C4-2B (cell line): ENCODE data around the gene THUMPD2.

ENCODE experiments used
- H3K27ac ChIP-seq: fragments of 450-650 bp; 2 replicates; pipeline ENCODE4 v1.5.1; 2017
- ZFX ChIP-seq: fragments of 450-650 bp; IDR thresholded peaks from 2 replicates; pipeline ENCODE4 v1.6.1; 2017
- TF ChIP-seq, protein P1 (sequence below): fragments of 450-650 bp; conservative IDR thresholded peaks from 2 replicates; pipeline ENCODE4 v1.5.1; 2017; ENCODE audit warnings: mild to moderate bottlenecking

The THUMPD2 gene

DNA sequence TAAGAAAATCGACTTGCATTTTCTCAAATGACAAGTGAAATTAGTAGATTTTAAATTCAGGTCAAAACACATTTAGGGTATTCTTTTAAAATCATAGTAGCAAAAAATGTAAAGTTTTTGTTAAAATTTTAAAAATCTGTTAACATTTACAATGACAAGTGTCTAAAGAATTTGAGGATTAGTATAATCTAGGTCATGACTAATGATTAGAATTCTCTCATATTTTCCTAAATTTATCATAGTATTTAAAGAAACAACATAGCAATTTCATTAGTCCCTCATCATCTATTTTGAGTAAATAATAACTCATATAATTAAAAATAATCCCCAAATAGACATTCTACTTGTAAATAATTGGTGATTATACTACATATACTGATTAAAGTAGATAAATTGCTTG lies 23.6 kb downstream of the THUMPD2 start:
- no peak overlapping the region for H3K27ac ChIP-seq
- TF ChIP-seq, protein P1, sequence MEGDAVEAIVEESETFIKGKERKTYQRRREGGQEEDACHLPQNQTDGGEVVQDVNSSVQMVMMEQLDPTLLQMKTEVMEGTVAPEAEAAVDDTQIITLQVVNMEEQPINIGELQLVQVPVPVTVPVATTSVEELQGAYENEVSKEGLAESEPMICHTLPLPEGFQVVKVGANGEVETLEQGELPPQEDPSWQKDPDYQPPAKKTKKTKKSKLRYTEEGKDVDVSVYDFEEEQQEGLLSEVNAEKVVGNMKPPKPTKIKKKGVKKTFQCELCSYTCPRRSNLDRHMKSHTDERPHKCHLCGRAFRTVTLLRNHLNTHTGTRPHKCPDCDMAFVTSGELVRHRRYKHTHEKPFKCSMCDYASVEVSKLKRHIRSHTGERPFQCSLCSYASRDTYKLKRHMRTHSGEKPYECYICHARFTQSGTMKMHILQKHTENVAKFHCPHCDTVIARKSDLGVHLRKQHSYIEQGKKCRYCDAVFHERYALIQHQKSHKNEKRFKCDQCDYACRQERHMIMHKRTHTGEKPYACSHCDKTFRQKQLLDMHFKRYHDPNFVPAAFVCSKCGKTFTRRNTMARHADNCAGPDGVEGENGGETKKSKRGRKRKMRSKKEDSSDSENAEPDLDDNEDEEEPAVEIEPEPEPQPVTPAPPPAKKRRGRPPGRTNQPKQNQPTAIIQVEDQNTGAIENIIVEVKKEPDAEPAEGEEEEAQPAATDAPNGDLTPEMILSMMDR, result no peak
- no peak for TF ChIP-seq ZFX

DNA sequence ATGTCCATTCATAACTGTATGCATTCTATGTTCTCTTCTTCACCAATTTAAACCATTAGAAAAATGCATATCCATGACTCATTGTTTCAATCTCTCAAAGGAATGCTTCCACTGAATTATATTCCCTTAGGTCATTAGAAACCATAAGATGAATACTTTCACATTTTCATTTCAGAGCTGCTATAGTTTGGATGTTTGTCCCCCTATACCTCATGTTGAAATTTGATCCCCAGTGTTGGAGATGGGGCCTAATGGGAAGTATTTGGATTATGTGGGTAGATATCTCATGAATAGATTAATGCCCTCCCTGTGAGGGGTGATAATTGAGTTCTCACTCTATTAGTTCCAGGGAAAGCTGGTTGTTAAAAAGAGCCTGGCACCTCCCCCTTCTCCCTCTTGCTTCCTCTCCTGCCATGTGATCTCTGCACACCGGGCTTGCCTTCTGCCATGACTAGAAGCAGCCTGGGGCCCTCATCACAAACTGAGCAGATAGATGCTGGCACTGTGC lies 35.7 kb downstream of the THUMPD2 start:
- H3K27ac ChIP-seq, result no peak overlapping the region
- TF ChIP-seq, protein P1, result no peak
- no peak for TF ChIP-seq ZFX

DNA sequence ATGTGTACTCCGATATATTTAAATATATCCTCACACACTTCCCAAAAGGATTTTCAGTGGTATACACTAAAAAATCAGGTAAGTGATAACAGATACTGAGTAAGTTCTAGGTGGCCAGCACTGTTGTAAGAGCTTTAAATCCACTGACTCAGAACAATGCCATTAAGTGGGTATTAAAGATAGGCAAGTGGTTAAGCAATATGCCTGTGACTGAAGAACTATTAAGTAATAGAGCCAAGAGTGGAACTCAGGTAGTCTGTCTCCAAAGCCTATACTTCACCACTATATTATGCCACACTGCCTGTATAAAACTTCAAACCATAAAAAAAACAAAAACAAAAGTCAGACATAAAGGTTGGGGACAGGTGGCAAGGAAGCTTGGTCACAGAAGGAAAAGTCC lies 37.2 kb downstream of the THUMPD2 start:
- no peak overlapping the region for H3K27ac ChIP-seq
- no peak for TF ChIP-seq ZFX
- TF ChIP-seq, protein P1, result no peak

DNA sequence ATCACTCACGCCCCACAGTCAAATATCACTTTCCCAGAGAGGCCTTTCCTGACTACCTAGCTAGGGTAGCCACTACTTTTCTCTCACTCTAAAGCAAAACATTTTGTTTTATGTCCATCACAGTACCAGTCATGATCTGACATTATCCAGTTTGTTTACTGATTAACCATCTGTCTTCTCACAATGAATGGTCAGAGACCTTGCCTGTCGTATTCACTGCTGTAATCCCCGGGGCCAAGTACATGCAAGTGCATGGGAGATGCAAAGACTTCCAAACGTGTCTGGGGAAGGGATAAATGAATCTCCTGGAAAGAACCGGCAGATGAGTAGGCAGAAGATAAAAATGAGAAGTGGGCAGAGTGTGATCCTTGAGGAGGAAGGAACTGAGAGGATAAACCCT lies 39.7 kb downstream of the THUMPD2 start:
- no peak overlapping the region for H3K27ac ChIP-seq
- no peak for TF ChIP-seq ZFX
- TF ChIP-seq, protein P1, result no peak

DNA sequence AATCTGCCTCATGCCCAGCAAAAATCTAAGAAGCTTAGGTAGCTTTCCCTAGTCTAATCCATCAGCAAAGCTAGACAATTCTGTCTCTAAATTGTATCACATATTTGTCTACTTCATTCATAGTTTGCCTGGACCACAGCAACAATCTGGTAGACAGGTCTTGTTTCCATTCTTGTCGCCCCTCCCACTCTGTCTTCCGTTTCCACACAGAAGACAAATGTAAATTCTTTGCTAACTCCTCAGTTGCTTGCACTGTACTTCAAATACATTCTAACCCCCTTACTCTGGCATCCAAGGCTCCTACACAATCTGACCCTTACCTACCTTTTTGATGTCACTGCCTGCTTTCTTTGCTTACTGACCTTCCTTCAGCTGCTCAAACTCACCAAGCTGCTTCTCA lies 40.1 kb downstream of the THUMPD2 start:
- TF ChIP-seq, protein P1, result no peak
- TF ChIP-seq ZFX, result no peak
- no peak overlapping the region for H3K27ac ChIP-seq

DNA sequence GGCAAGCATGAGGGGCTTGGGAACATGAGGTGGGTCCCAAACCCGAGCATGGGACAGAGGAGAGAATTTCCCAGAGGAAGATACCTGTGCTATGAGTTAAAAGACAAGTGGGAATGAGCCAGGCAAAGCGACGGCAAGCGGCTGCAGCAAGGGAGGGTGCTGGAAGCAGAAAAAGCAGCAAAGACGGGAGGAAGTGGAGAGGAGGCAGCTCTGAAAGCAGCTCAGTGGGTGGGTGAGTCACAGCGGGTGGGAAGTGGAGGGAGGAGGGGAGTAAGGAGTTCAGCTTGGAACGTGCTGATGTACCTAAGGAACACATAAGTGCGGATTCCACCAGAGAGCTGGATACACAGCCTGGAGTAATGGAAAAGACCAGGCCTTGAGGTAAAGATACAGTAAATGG lies 41.4 kb downstream of the THUMPD2 start:
- H3K27ac ChIP-seq, result no peak overlapping the region
- TF ChIP-seq ZFX, result no peak
- TF ChIP-seq, protein P1, result no peak

DNA sequence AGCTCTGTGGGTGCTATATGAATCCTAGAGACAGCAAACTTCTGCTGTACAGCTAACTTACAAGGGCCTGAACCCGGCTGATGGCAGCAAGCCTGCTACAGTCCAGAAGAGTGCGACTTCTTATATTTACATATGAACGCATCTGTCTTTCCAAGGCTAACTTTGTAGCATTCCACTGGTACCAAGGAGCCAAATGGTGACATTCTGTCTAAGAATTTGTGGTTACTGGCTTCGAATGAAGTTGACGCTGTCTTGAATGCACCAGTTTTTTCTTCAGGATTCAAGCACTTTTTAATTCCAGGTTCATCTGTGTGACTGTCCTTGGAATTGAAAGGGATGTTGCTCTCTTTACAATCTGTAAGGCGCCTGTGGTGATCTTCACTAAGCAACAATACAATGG lies 42.4 kb downstream of the THUMPD2 start:
- TF ChIP-seq ZFX, result no peak
- TF ChIP-seq, protein P1, result no peak
- H3K27ac ChIP-seq, result no peak overlapping the region
